ENCODE data around the gene TSSC4. TPM values are rescaled to one million over a fixed set of nuclear protein-coding genes. Genes with fewer than 3 reads are reported as not detected.

Gene TSSC4
- total RNA-seq, 1 donor from 2014 or later: 70.0 TPM

DNA sequence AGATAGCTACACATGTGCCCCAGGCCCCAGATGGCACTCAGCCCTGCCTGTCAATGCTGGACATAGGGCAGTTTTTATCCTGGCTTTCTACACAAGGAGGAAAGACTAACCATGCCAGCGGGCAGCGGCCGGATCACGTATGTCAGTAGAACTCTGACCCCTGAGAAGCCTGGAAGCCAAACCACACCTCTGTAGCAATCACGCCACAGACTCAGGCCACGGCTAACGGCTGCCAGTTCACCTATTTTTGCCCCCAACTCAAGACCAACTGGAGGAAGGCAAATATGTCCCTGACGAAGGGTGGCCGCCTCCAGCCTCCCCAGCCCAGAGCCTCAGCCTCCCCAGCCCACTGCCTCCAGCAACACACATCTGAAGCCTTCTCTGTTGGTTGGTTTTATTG is 30.7 kb upstream of the TSSC4 start:
- H3K9me3 ChIP-seq (ENCODE audit: insufficient read depth, low read depth, low read length): no peaks in the 10 kb centered on the region
- H3K4me3 ChIP-seq (ENCODE audit: insufficient read depth, low read depth, low read length): no peak overlapping the region
- H3K4me1 ChIP-seq (ENCODE audit: insufficient read depth, low read length): peaks cover 4% of the 10 kb centered on the region
- TF ChIP-seq, protein P1, sequence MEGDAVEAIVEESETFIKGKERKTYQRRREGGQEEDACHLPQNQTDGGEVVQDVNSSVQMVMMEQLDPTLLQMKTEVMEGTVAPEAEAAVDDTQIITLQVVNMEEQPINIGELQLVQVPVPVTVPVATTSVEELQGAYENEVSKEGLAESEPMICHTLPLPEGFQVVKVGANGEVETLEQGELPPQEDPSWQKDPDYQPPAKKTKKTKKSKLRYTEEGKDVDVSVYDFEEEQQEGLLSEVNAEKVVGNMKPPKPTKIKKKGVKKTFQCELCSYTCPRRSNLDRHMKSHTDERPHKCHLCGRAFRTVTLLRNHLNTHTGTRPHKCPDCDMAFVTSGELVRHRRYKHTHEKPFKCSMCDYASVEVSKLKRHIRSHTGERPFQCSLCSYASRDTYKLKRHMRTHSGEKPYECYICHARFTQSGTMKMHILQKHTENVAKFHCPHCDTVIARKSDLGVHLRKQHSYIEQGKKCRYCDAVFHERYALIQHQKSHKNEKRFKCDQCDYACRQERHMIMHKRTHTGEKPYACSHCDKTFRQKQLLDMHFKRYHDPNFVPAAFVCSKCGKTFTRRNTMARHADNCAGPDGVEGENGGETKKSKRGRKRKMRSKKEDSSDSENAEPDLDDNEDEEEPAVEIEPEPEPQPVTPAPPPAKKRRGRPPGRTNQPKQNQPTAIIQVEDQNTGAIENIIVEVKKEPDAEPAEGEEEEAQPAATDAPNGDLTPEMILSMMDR (IDR thresholded peaks at IDR 0.05; ENCODE audit: insufficient read depth, low read depth, low read length): no peak
- no peak for TF ChIP-seq EZH2 (IDR thresholded peaks at IDR 0.05; ENCODE audit: insufficient read depth, low read length)
- no peak overlapping the region for H3K9ac ChIP-seq (ENCODE audit: low read length)
- H3K36me3 ChIP-seq (ENCODE audit: insufficient read depth, low read length): no peaks in the 10 kb centered on the region
- H2AFZ ChIP-seq (ENCODE audit: low read depth, low read length): no peak overlapping the region
- H3K79me2 ChIP-seq (ENCODE audit: insufficient read depth, low read length): no peaks in the 10 kb centered on the region
- Mint-ChIP-seq H3K27me3 (ENCODE audit: low read depth, unreplicated experiment) (peaks cover 10% of the 10 kb centered on the region), H3K4me1 (ENCODE audit: low read depth, unreplicated experiment) (no peaks in the 10 kb centered on the region), H3K27ac (ENCODE audit: unreplicated experiment) (no peak overlapping the region), H3K9me3 (ENCODE audit: unreplicated experiment) (peaks cover 3% of the 10 kb centered on the region), H3K4me3 (ENCODE audit: unreplicated experiment) (no peak overlapping the region), H3K36me3 (ENCODE audit: low read depth, unreplicated experiment) (peaks cover 12% of the 10 kb centered on the region)
- H4K20me1 ChIP-seq (ENCODE audit: insufficient read depth, low read length): no peaks in the 10 kb centered on the region
- H3K27ac ChIP-seq (ENCODE audit: low read depth, low read length): no peak overlapping the region
- DNase-seq (ENCODE audit: low read depth) (no peak), FAIRE-seq (no peak)
- H3K4me2 ChIP-seq (ENCODE audit: low read length): no peak overlapping the region
- no peaks in the 10 kb centered on the region for H3K27me3 ChIP-seq (ENCODE audit: insufficient read depth, low read length)

DNA sequence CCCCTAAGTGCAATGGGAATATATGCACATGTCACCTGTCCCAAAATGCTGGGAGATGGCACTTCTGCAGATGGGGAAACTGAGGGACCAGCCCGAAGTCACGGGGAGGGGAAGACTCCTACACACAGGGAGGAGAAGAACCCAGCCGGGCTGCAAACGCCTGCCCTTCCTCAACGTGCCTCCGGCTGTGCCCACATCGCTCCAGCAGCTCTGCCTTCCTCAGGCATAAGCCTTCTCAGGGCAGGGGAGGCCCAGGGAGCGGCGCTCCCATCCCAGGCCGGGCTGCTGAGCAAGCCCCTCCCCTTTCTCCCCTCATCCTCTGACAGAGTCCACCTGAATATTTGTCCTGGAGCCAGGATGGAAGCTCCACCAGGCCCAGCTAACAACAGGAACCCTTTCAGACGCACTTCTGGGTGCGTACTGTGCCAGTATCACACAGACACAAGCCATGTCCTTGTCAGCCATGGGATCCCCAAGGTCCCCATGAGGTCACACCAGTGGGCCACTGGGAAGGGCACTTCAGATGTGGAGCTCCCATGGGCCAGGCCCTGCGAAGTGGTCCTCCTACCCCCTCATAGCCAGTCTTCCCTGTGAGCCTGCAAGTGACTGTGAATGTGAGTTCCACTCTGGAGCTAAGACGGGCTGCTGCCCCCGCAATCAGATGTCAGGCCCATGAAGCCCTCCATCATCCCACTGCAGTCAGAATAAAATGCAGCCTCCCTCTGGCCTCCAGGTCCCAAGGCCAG is 25.9 kb upstream of the TSSC4 start:
- Histone ChIP-seq H3K27ac (ENCODE audit: low read depth, low read length) (no peak overlapping the region), H3K4me1 (ENCODE audit: insufficient read depth, low read length) (peaks cover 9% of the 10 kb centered on the region), H3K36me3 (ENCODE audit: insufficient read depth, low read length) (no peaks in the 10 kb centered on the region), H3K9me3 (ENCODE audit: insufficient read depth, low read depth, low read length) (no peaks in the 10 kb centered on the region), H3K27me3 (ENCODE audit: insufficient read depth, low read length) (no peaks in the 10 kb centered on the region), H3K4me2 (ENCODE audit: low read length) (no peak overlapping the region), H3K79me2 (ENCODE audit: insufficient read depth, low read length) (peaks cover 22% of the 10 kb centered on the region), H3K4me3 (ENCODE audit: insufficient read depth, low read depth, low read length) (no peak overlapping the region), H4K20me1 (ENCODE audit: insufficient read depth, low read length) (peaks cover 28% of the 10 kb centered on the region), H2AFZ (ENCODE audit: low read depth, low read length) (no peak overlapping the region), H3K9ac (ENCODE audit: low read length) (no peak overlapping the region)
- no peak for DNase-seq (ENCODE audit: low read depth)
- no peak for FAIRE-seq
- H3K36me3 Mint-ChIP-seq (ENCODE audit: low read depth, unreplicated experiment): peaks cover 6% of the 10 kb centered on the region
- peaks cover 1% of the 10 kb centered on the region for H3K27me3 Mint-ChIP-seq (ENCODE audit: low read depth, unreplicated experiment)
- H3K27ac Mint-ChIP-seq (ENCODE audit: unreplicated experiment): no peak overlapping the region
- peaks cover 4% of the 10 kb centered on the region for H3K4me1 Mint-ChIP-seq (ENCODE audit: low read depth, unreplicated experiment)
- TF ChIP-seq, protein P1 (IDR thresholded peaks at IDR 0.05; ENCODE audit: insufficient read depth, low read depth, low read length): no peak
- TF ChIP-seq EZH2 (IDR thresholded peaks at IDR 0.05; ENCODE audit: insufficient read depth, low read length): no peak
- H3K4me3 Mint-ChIP-seq (ENCODE audit: unreplicated experiment): peak overlapping the region; percentile 0
- peaks cover 3% of the 10 kb centered on the region for H3K9me3 Mint-ChIP-seq (ENCODE audit: unreplicated experiment)

DNA sequence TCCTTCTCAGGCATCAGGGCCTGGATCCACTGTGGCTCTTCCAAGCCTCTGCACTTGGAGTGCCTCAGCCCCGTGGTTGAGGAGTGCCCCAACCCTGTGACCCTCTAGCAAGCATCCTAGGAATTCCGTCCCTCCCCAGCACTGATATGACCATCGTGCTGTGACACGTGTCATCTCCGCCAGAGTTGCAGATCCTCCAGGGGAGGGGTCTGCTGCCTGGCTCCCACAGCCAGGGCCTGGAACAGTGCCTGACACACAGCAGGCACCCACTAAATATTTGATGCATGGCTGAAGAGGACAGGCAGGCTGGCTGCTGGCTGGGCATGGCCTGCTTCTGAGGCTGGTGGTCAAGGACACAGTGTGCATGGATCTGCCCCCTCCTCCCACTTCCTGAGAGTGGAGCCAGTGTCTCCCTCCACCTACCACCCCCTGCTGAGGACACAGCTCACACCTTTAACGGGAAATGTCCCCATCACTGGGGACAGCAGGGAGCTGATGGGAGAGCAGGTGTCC is 25.2 kb upstream of the TSSC4 start:
- peaks cover 16% of the 10 kb centered on the region for H3K4me1 ChIP-seq (ENCODE audit: insufficient read depth, low read length)
- FAIRE-seq (no peak), DNase-seq (ENCODE audit: low read depth) (no peak)
- no peak overlapping the region for H3K27ac ChIP-seq (ENCODE audit: low read depth, low read length)
- no peak overlapping the region for H3K9ac ChIP-seq (ENCODE audit: low read length)
- no peaks in the 10 kb centered on the region for H3K27me3 ChIP-seq (ENCODE audit: insufficient read depth, low read length)
- Mint-ChIP-seq H3K4me3 (ENCODE audit: unreplicated experiment) (peak overlapping the region; percentile 71), H3K9me3 (ENCODE audit: unreplicated experiment) (peaks cover 3% of the 10 kb centered on the region), H3K36me3 (ENCODE audit: low read depth, unreplicated experiment) (peaks cover 6% of the 10 kb centered on the region), H3K4me1 (ENCODE audit: low read depth, unreplicated experiment) (peaks cover 10% of the 10 kb centered on the region), H3K27me3 (ENCODE audit: low read depth, unreplicated experiment) (no peaks in the 10 kb centered on the region), H3K27ac (ENCODE audit: unreplicated experiment) (no peak overlapping the region)
- peaks cover 30% of the 10 kb centered on the region for H3K79me2 ChIP-seq (ENCODE audit: insufficient read depth, low read length)
- H3K4me2 ChIP-seq (ENCODE audit: low read length): no peak overlapping the region
- H4K20me1 ChIP-seq (ENCODE audit: insufficient read depth, low read length): peaks cover 35% of the 10 kb centered on the region
- TF ChIP-seq, protein P1 (IDR thresholded peaks at IDR 0.05; ENCODE audit: insufficient read depth, low read depth, low read length): no peak
- TF ChIP-seq EZH2 (IDR thresholded peaks at IDR 0.05; ENCODE audit: insufficient read depth, low read length): no peak
- no peak overlapping the region for H2AFZ ChIP-seq (ENCODE audit: low read depth, low read length)
- H3K9me3 ChIP-seq (ENCODE audit: insufficient read depth, low read depth, low read length): no peaks in the 10 kb centered on the region
- no peak overlapping the region for H3K4me3 ChIP-seq (ENCODE audit: insufficient read depth, low read depth, low read length)
- H3K36me3 ChIP-seq (ENCODE audit: insufficient read depth, low read length): no peaks in the 10 kb centered on the region
